Esophagus muscularis mucosa (tissue), 4 donors: ENCODE data around the gene AFG1L. TPM values are rescaled to one million over a fixed set of nuclear protein-coding genes. Genes with fewer than 3 reads are reported as not detected.
"Not testable (repeated sequence)": the region's sequence is repeated elsewhere in the genome, so short reads cannot be mapped to it uniquely, and the experiment has no call there.

Experiments used
- DNase-seq: peaks from one replicate; pipeline ENCODE4 v3.0.0-alpha.2; 2017; ENCODE audit errors: extremely low spot score
- H3K27ac ChIP-seq, 4 donors: fragments of 200-600 bp; sonication (generic); replicated peaks in 1 of 4; 1 replicate in 3 of 4; 2 replicates in 1 of 4; pipeline ENCODE4 v1.5.1; 2016 to 2019; ENCODE audit warnings: mild to moderate bottlenecking in 1 of 4
- H3K27me3 ChIP-seq, 4 donors: fragments of 200-600 bp; sonication (generic); one replicate each; pipeline versions ENCODE4 v1.5.1 to v1.6.0; 2016 to 2019
- H3K36me3 ChIP-seq, 4 donors: fragments of 200-600 bp; sonication (generic); one replicate each; pipeline ENCODE4 v1.5.1; 2016 to 2019
- H3K4me1 ChIP-seq, 4 donors: fragments of 200-600 bp; sonication (generic); one replicate each; pipeline ENCODE4 v1.5.1; 2016 to 2019
- H3K4me3 ChIP-seq, 4 donors: fragments of 200-600 bp; sonication (generic); 1 replicate in 2 of 4; 2 replicates in 2 of 4; pipeline ENCODE4 v1.5.1; 2016 to 2019; ENCODE audit warnings: mild to moderate bottlenecking in 4 of 4, moderate library complexity in 1 of 4
- H3K9me3 ChIP-seq, 4 donors: fragments of 200-600 bp; sonication (generic); 1 replicate in 3 of 4; 2 replicates in 1 of 4; pipeline ENCODE4 v1.5.1; 2016 to 2019
- CTCF ChIP-seq, 3 experiments: fragments of 200-600 bp in 2 of 3; fragments of 450-650 bp in 1 of 3; sonication (generic) in 2 of 3; IDR thresholded peaks; one replicate each; pipeline ENCODE4 v1.5.1; 2017 to 2019; ENCODE audit warnings: antibody characterized with exemption in 3 of 3, mild to moderate bottlenecking in 2 of 3, moderate library complexity in 1 of 3
- EP300 ChIP-seq: sonication (generic); formaldehyde crosslinking; IDR thresholded peaks from one replicate; pipeline ENCODE4 v1.6.1; 2017; ENCODE audit warnings: antibody characterized with exemption
- POLR2A ChIP-seq: fragments of 450-650 bp; IDR thresholded peaks from one replicate; pipeline ENCODE4 v1.6.1; 2017; ENCODE audit warnings: antibody characterized with exemption, moderate library complexity, mild to moderate bottlenecking, low read depth
- POLR2AphosphoS5 ChIP-seq, 2 donors: sonication (generic); formaldehyde crosslinking; IDR thresholded peaks; one replicate each; pipeline ENCODE4 v1.6.1; 2017; ENCODE audit warnings: antibody characterized with exemption in 2 of 2
- WGBS: methylation state at CpG from one replicate; pipeline ENCODE4 v1.1.5; 2018; 5-methylcytosine and 5-hydroxymethylcytosine counted together
- intact Hi-C: fragments of 100-400 bp; cut with DNase I; formaldehyde crosslinking; loops from one replicate; pipeline ENCODE4 v1.15.1; 2023
- total RNA-seq, 4 donors: library from RNA; depleted of rRNA; stranded (reverse); fragments of >200 nt; gene quantifications; one replicate each; pipeline versions ENCODE4 v1.1.0 to v1.2.1, GENCODE V29; 2016

AFG1L gene
- total RNA-seq = 1 to 10 TPM; 1.5 to 5.4 (median 3.3) TPM

DNA sequence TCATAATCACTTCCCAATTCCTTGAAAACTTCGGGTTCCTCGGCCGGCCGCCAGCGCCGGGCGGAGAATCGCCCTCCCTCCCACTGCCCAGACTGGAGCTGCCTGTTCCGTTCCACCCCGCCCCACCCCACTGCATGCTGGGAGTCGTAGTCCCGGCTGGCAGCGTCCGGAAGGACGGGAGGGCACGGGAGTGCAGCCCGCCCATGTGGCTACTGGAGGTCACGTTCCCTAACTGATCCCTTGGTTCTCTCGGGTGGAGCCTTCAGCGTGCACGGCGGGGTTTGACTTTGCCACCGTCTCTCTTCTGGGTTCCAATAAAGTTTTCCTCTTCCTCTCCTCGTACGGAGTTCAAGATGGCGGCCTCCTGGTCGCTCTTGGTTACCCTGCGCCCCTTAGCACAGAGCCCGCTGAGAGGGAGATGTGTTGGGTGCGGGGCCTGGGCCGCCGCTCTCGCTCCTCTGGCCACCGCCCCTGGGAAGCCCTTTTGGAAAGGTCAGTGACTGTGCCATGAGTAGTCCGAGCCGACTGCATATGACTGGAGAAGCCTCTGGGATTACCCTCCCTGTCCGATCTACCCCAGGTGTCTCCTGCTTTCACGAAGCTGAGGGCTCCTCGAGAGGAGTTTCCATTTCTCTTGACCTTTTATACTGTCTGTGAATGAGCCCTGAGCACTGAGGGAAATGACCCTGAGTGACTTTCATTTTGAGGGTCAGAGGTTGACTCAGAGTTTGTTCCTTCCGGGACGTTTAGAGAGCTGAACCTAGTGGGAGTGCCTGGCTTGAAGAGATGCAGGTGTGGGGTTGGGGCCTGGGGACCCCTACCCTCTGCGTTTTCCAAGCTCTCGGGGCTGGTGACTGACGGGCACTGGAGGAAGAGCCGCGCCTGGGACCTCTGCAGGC, at the start of gene AFG1L:
Gene AFG1L, plus strand, starts transcription at position 328 of the 899 bp plus-strand sequence. Its CDS starts 26 bp downstream, at position 354.
- WGBS = 4% methylated on average over 16 of the region's 46 CpGs
- peaks cover 7 to 14% (median 11%) of the 10 kb centered on the region in 4 donors for H3K4me1 ChIP-seq
- H3K36me3 ChIP-seq = no peaks in the 10 kb centered on the region
- TF ChIP-seq EP300 (no peak), POLR2AphosphoS5 (IDR thresholded peaks at IDR 0.05) (peak; percentile 88 to 90), POLR2A (peak; percentile 38)
- peak; percentile 97 for DNase-seq
- H3K27me3 ChIP-seq = no peaks in the 10 kb centered on the region
- H3K27ac ChIP-seq = peak within 1 kb of the TSS; percentile 89 to 92 (median 90)
- no peaks in the 10 kb centered on the region for H3K9me3 ChIP-seq
- peak within 1 kb of the TSS; percentile 78 to 98 (median 86) for H3K4me3 ChIP-seq
- intact Hi-C loops = loop anchor here (2.0 kb wide), 1 partner anchor 34 kb away; the partner anchor contains the start of gene SNX3

- H3K4me1 ChIP-seq = peaks cover 2 to 26% (median 7%) of the 10 kb centered on the region in 4 donors
- WGBS = 95% methylated on average over 7 of the region's 7 CpGs
- H3K27ac ChIP-seq, H3K27me3 ChIP-seq, H3K9me3 ChIP-seq, intact Hi-C loops, H3K4me3 ChIP-seq, DNase-seq, H3K36me3 ChIP-seq: not testable (repeated sequence)
These were observed 49.8 kb upstream of the AFG1L start for GRCh38 chr6:108245095-108245494.

DNA sequence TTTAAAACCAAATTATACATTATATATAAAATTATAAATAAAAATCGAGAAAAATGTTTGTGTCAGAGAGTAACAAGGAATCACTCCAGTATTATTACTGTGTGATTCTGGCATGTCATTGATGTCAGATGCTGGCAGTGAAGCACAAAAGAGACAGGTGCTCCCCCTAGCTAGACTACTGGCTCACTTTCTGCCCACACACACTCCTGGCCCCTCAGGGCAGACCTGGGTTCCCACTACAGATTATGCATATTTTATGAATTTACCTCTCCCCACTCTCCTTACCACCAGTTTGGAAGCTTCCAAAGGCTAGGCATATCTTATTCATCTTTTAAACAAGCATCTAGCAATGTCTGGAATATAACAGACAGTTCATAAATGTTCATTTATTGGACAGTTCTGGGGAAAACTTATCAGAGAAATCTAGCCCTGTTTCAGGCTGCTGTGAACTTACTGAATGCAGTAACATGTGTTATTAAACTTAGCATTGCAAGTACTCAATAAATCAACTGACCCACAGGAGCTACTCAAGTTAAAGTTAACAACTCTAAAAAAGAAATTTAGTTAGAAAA, 46.8 kb upstream of the AFG1L start:
- H3K27ac ChIP-seq = no peak overlapping the region
- no peak for TF ChIP-seq POLR2A
- no peak for TF ChIP-seq POLR2AphosphoS5 (IDR thresholded peaks at IDR 0.05)
- no peak for TF ChIP-seq EP300
- WGBS = 70% methylated on average over 1 of the region's 1 CpG
- no peaks in the 10 kb centered on the region for H3K27me3 ChIP-seq
- peaks cover 25 to 52% (median 32%) of the 10 kb centered on the region in 4 donors for H3K4me1 ChIP-seq
- intact Hi-C loops = no loop called here
- no peak overlapping the region for H3K4me3 ChIP-seq
- H3K9me3 ChIP-seq = no peaks in the 10 kb centered on the region
- peaks cover 0 to 5% (median 2%) of the 10 kb centered on the region in 4 donors for H3K36me3 ChIP-seq
- no peak for DNase-seq

DNA sequence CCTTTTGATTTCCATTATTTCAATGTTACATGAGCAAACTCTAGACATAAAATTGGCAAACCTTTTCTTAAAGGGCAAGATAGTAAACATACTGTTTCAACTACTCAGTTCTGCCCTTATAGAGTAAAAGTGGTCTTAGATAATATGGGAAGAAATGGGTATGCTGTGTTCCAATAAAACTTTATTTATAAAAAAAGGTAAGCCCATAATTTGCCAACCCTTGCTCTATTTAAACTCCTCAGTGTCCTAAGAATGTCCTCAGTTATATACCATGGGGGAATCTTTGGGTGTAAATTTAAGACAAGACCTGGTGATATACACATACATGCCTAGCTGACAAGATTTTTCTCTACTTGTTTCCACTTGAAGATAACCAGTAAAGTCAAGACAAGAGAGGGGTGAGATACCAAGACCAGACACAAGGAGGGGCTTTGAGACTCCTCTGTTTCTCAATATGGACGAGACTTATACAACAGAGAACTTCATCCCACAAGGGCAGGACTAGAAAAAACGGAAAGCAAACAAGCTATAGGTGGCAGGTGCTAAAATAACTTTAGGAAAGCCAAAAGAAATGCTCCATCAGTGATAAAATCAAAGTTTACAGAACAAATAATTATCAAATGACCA, 44.5 kb upstream of the AFG1L start:
- H3K4me3 ChIP-seq = no peak overlapping the region

GRCh38 chr6:108251252-108251651, 43.6 kb upstream of the AFG1L start:
- H3K4me3 ChIP-seq = no peak overlapping the region
- H3K36me3 ChIP-seq = peaks cover 0 to 4% (median 0%) of the 10 kb centered on the region in 4 donors
- WGBS = 77% methylated on average over 2 of the region's 2 CpGs
- peaks cover 45 to 74% (median 54%) of the 10 kb centered on the region in 4 donors for H3K4me1 ChIP-seq
- TF ChIP-seq EP300 (no peak), CTCF (IDR thresholded peaks at IDR 0.05) (no peak), POLR2A (no peak), POLR2AphosphoS5 (IDR thresholded peaks at IDR 0.05) (no peak)
- no peaks in the 10 kb centered on the region for H3K9me3 ChIP-seq
- no peak overlapping the region for H3K27ac ChIP-seq
- DNase-seq = no peak
- intact Hi-C loops = no loop called here
- H3K27me3 ChIP-seq = no peaks in the 10 kb centered on the region

More for the DNA sequence above, 44.5 kb upstream of the AFG1L start:
- Histone ChIP-seq H3K9me3 (no peaks in the 10 kb centered on the region), H3K27ac (no peak overlapping the region), H3K4me1 (peaks cover 40 to 68% (median 49%) of the 10 kb centered on the region in 4 donors), H3K27me3 (no peaks in the 10 kb centered on the region), H3K36me3 (peaks cover 0 to 4% (median 0%) of the 10 kb centered on the region in 4 donors)
- DNase-seq = no peak
- intact Hi-C loops = no loop called here
- 68% methylated on average over 2 of the region's 2 CpGs for WGBS
- TF ChIP-seq POLR2A = no peak
- TF ChIP-seq CTCF (IDR thresholded peaks at IDR 0.05) = no peak
- TF ChIP-seq EP300 = no peak
- TF ChIP-seq POLR2AphosphoS5 (IDR thresholded peaks at IDR 0.05) = no peak
